Vagina (tissue), 2 donors: ENCODE results near the gene ANKRD45. TPM values are rescaled to one million over a fixed set of nuclear protein-coding genes. Genes with fewer than 3 reads are reported as not detected.

Experiments
- DNase-seq, 2 donors: peaks; one replicate each; pipeline ENCODE4 v3.0.0-alpha.2; 2017; ENCODE audit errors: extremely low spot score in 2 of 2
- H3K27ac ChIP-seq: fragments of 200-600 bp; sonication (generic); one replicate; pipeline ENCODE4 v1.5.1; 2019
- H3K27me3 ChIP-seq: fragments of 200-600 bp; sonication (generic); one replicate; pipeline ENCODE4 v1.5.1; 2019
- H3K36me3 ChIP-seq, 2 donors: fragments of 200-600 bp; sonication (generic); one replicate each; pipeline ENCODE4 v1.5.1; 2017 to 2019
- H3K4me1 ChIP-seq: fragments of 200-600 bp; sonication (generic); one replicate; pipeline ENCODE4 v1.5.1; 2019
- H3K4me3 ChIP-seq, 2 donors: fragments of 200-600 bp; sonication (generic); 1 replicate in 1 of 2; 2 replicates in 1 of 2; pipeline ENCODE4 v1.5.1; 2016 to 2019
- H3K9me3 ChIP-seq: fragments of 200-600 bp; sonication (generic); one replicate; pipeline ENCODE4 v1.5.1; 2019
- POLR2A ChIP-seq, 2 donors: fragments of 450-650 bp; IDR thresholded peaks; one replicate each; pipeline ENCODE4 v1.6.1; 2017; ENCODE audit warnings: antibody characterized with exemption in 2 of 2, mild to moderate bottlenecking in 2 of 2, moderate library complexity in 2 of 2
- POLR2AphosphoS5 ChIP-seq, 2 donors: sonication (generic); formaldehyde crosslinking; IDR thresholded peaks; one replicate each; pipeline ENCODE4 v1.9.0; 2017; ENCODE audit warnings: antibody characterized with exemption in 2 of 2, mild to moderate bottlenecking in 2 of 2, low read depth in 1 of 2; ENCODE audit not compliant: insufficient read depth in 1 of 2
- intact Hi-C: fragments of 100-400 bp; cut with DNase I; formaldehyde crosslinking; loops from one replicate; pipeline ENCODE4 v1.15.1; 2023
- total RNA-seq: library from RNA; depleted of rRNA; stranded (reverse); fragments of >200 nt; gene quantifications from one replicate; pipeline ENCODE4 v1.2.3, GENCODE V29; 2016
- TF ChIP-seq, protein P1 (sequence below), 3 experiments: fragments of 450-650 bp in 2 of 3; fragments of 200-600 bp in 1 of 3; sonication (generic) in 1 of 3; IDR thresholded peaks; one replicate each; pipeline ENCODE4 v1.5.1; 2017 to 2019; ENCODE audit warnings: antibody characterized with exemption in 3 of 3, mild to moderate bottlenecking in 2 of 3, moderate library complexity in 2 of 3

ANKRD45 gene
- total RNA-seq, 1 donor from 2014 or later = not detected

DNA sequence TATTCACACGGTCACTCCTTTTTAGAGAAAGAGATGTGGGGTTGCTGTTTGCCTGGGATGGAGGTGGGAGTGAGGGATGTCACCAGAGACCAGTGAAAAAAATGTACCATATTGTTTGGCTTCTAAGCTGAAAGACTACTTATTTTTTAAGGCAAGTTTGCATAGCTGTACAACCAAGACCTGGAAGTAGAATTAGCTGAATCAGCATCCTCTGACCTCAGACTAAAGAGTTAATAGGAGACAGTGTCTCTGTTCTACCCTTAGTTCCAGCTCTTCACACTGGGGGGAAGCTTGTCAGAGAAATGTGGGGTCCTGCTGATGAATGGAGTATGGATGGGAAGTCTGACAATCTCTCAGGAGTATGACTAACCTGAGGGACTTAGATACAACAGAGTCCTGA lies 108.4 kb downstream of the ANKRD45 start:
- H3K36me3 ChIP-seq = no peaks in the 10 kb centered on the region
- no peaks in the 10 kb centered on the region for H3K27me3 ChIP-seq
- intact Hi-C loops = no loop called here
- H3K4me3 ChIP-seq = no peak overlapping the region
- no peak overlapping the region for H3K27ac ChIP-seq
- no peaks in the 10 kb centered on the region for H3K9me3 ChIP-seq
- H3K4me1 ChIP-seq = no peaks in the 10 kb centered on the region
- TF ChIP-seq, protein P1, sequence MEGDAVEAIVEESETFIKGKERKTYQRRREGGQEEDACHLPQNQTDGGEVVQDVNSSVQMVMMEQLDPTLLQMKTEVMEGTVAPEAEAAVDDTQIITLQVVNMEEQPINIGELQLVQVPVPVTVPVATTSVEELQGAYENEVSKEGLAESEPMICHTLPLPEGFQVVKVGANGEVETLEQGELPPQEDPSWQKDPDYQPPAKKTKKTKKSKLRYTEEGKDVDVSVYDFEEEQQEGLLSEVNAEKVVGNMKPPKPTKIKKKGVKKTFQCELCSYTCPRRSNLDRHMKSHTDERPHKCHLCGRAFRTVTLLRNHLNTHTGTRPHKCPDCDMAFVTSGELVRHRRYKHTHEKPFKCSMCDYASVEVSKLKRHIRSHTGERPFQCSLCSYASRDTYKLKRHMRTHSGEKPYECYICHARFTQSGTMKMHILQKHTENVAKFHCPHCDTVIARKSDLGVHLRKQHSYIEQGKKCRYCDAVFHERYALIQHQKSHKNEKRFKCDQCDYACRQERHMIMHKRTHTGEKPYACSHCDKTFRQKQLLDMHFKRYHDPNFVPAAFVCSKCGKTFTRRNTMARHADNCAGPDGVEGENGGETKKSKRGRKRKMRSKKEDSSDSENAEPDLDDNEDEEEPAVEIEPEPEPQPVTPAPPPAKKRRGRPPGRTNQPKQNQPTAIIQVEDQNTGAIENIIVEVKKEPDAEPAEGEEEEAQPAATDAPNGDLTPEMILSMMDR (IDR thresholded peaks at IDR 0.05) = no peak
- TF ChIP-seq POLR2AphosphoS5 (IDR thresholded peaks at IDR 0.05; ENCODE audit: insufficient read depth in 1 of 2, low read depth in 1 of 2) (no peak), POLR2A (IDR thresholded peaks at IDR 0.05) (no peak)
- no peak for DNase-seq

DNA sequence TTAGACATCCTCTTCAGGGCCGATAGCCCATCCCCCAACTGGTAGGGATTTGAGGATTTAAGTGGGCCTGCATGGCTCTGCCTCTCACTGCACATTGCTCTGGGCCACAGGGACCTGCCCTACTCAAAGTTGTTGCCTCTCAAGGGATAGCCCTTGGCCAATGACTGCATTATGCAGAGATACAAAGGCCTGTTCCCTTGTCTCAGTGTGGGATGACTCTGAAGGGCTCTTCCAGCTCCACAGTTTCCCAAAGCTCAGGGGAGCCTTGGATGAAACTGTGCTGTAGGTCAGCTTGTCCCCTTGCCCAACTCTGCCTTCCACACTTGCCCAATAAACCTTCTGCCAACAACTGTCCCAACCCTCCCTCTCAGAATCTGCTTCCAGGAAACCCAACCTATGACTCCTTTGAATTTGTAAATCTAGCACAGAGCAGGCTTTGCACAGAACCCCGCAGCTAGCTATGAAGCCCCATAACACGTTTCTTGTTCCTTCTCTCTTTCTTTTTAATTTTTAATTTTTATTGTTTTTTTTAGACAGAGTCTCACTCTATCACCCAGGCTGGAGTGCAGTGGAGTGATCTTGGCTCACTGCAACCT lies 109.3 kb downstream of the ANKRD45 start:
- Histone ChIP-seq H3K9me3 (no peaks in the 10 kb centered on the region), H3K27ac (no peak overlapping the region), H3K4me3 (no peak overlapping the region), H3K4me1 (no peaks in the 10 kb centered on the region), H3K27me3 (no peaks in the 10 kb centered on the region), H3K36me3 (no peaks in the 10 kb centered on the region)
- intact Hi-C loops = no loop called here
- TF ChIP-seq, protein P1 (IDR thresholded peaks at IDR 0.05) = no peak
- TF ChIP-seq POLR2AphosphoS5 (IDR thresholded peaks at IDR 0.05; ENCODE audit: insufficient read depth in 1 of 2, low read depth in 1 of 2) (no peak), POLR2A (IDR thresholded peaks at IDR 0.05) (no peak)
- DNase-seq = no peak

Other genes with a start within 250 kb of the ANKRD45 start
- 245 TPM for gene PRDX6, start 192.5 kb downstream of the ANKRD45 start, total RNA-seq
- gene SLC9C2, start 66.8 kb downstream of the ANKRD45 start, total RNA-seq = not detected
- gene TEX50, start 34.5 kb downstream of the ANKRD45 start, total RNA-seq = not detected
- gene KLHL20, start 45.1 kb upstream of the ANKRD45 start, total RNA-seq = 14.7 TPM
- gene DARS2, start 154.8 kb upstream of the ANKRD45 start, total RNA-seq = 6.4 TPM
- 3.7 TPM for gene CENPL, start 155.0 kb upstream of the ANKRD45 start, total RNA-seq
- 466 TPM for gene GAS5, start 198.1 kb upstream of the ANKRD45 start, total RNA-seq
- 6.6 TPM for gene ZBTB37, start 198.5 kb upstream of the ANKRD45 start, total RNA-seq
- not detected for gene SERPINC1, start 247.5 kb upstream of the ANKRD45 start, total RNA-seq